ENCODE results near the gene NUP98.

NUP98 gene

GRCh38 chr11:3645552-3645951, 151.8 kb downstream of the NUP98 start:
- no peak overlapping the region for H3K4me3 ChIP-seq (ENCODE audit: low read depth, low read length)

- no peak within 1 kb of the TSS for H3K4me3 ChIP-seq (ENCODE audit: low read depth, low read length)
Observed at GRCh38 chr11:3644817-3645235, 152.5 kb downstream of the NUP98 start, which contains the start of gene ART1. Gene ART1 (plus strand): TSS chr11:3645128. CDS start chr11:3659214, 14,086 bp downstream.

GRCh38 chr11:3643102-3643546, 154.2 kb downstream of the NUP98 start:
- peak overlapping the region; percentile 60 for H3K4me3 ChIP-seq (ENCODE audit: low read depth, low read length)

- H3K4me3 ChIP-seq (ENCODE audit: low read depth, low read length) = peak overlapping the region; percentile 60
Observed at GRCh38 chr11:3642071-3642951, 155.0 kb downstream of the NUP98 start.

- peak within 1 kb of the TSS; percentile 60 for H3K4me3 ChIP-seq (ENCODE audit: low read depth, low read length)
Observed at GRCh38 chr11:3641701-3642070, 155.7 kb downstream of the NUP98 start, which contains the start of gene ART5. Gene ART5 (minus strand): TSS chr11:3641992. CDS start chr11:3641862, 130 bp downstream.

GRCh38 chr11:3641191-3641590, 156.2 kb downstream of the NUP98 start:
- H3K4me3 ChIP-seq (ENCODE audit: low read depth, low read length) = peak overlapping the region; percentile 33

GRCh38 chr11:3639841-3640240, 157.5 kb downstream of the NUP98 start:
- H3K4me3 ChIP-seq (ENCODE audit: low read depth, low read length) = no peak overlapping the region

- no peak overlapping the region for H3K4me3 ChIP-seq (ENCODE audit: low read depth, low read length)
Observed at GRCh38 chr11:3638513-3638912, 158.8 kb downstream of the NUP98 start.

- no peak overlapping the region for H3K4me3 ChIP-seq (ENCODE audit: low read depth, low read length)
Observed at GRCh38 chr11:3637201-3637600, 160.2 kb downstream of the NUP98 start.

- H3K4me3 ChIP-seq (ENCODE audit: low read depth, low read length) = no peak overlapping the region
Observed at GRCh38 chr11:3635641-3636375, 161.5 kb downstream of the NUP98 start.

- no peak overlapping the region for H3K4me3 ChIP-seq (ENCODE audit: low read depth, low read length)
Observed at GRCh38 chr11:3632070-3632660, 165.2 kb downstream of the NUP98 start.

GRCh38 chr11:3631331-3631730, 166.0 kb downstream of the NUP98 start:
- H3K4me3 ChIP-seq (ENCODE audit: low read depth, low read length) = no peak overlapping the region

GRCh38 chr11:3627291-3627690, 170.1 kb downstream of the NUP98 start:
- no peak overlapping the region for H3K4me3 ChIP-seq (ENCODE audit: low read depth, low read length)

- no peak overlapping the region for H3K4me3 ChIP-seq (ENCODE audit: low read depth, low read length)
Observed at GRCh38 chr11:3626250-3626960, 170.9 kb downstream of the NUP98 start.
